HEK293T (cell line): ENCODE results near the gene ITSN1.

ENCODE experiments used
- CTCF ChIA-PET: fragments of 350-600 bp; formaldehyde crosslinking; extraction: SDS; loops from one replicate; lab custom pipeline; 2021; ENCODE audit warnings: antibody characterized with exemption, inconsistent platforms; lab: Yijun Ruan, JAX
- POLR2A ChIA-PET: fragments of 350-600 bp; formaldehyde crosslinking; extraction: SDS; loops from one replicate; lab custom pipeline; 2020; ENCODE audit warnings: antibody characterized with exemption, inconsistent platforms; lab: Yijun Ruan, JAX
- DNase-seq: peaks from one replicate; pipeline ENCODE4 v3.0.0; 2012; ENCODE audit warnings: mixed read lengths; ENCODE audit errors: extremely low spot score
- ARNT ChIP-seq: fragments of 450-650 bp; IDR thresholded peaks from 2 replicates; pipeline ENCODE4 v1.6.1; 2017; ENCODE audit warnings: mild to moderate bottlenecking
- BHLHE40 ChIP-seq: fragments of 450-650 bp; IDR thresholded peaks from 2 replicates; pipeline ENCODE4 v1.6.1; 2016; ENCODE audit warnings: mild to moderate bottlenecking, moderate library complexity, borderline replicate concordance
- CTBP1 ChIP-seq: fragments of 450-650 bp; IDR thresholded peaks from 2 replicates; pipeline ENCODE4 v1.6.1; 2016; ENCODE audit warnings: borderline replicate concordance
- ELF4 ChIP-seq: fragments of 450-650 bp; IDR thresholded peaks from 2 replicates; pipeline ENCODE4 v1.6.1; 2017; ENCODE audit warnings: antibody characterized with exemption
- FOXA1 ChIP-seq: fragments of 450-650 bp; IDR thresholded peaks from 2 replicates; pipeline ENCODE4 v1.6.1; 2016; ENCODE audit warnings: mild to moderate bottlenecking
- FOXK2 ChIP-seq: fragments of 450-650 bp; IDR thresholded peaks from 2 replicates; pipeline ENCODE4 v1.6.1; 2016; ENCODE audit warnings: mild to moderate bottlenecking
- FOXM1 ChIP-seq: fragments of 450-650 bp; IDR thresholded peaks from 2 replicates; pipeline ENCODE4 v1.6.1; 2017; ENCODE audit warnings: mild to moderate bottlenecking, borderline replicate concordance
- HDGF ChIP-seq: fragments of 450-650 bp; IDR thresholded peaks from 2 replicates; pipeline ENCODE4 v1.6.1; 2017; ENCODE audit warnings: antibody characterized with exemption, borderline replicate concordance
- L3MBTL2 ChIP-seq: fragments of 450-650 bp; conservative IDR thresholded peaks from 2 replicates; pipeline ENCODE4 v1.6.1; 2016; ENCODE audit warnings: mild to moderate bottlenecking
- LEF1 ChIP-seq: fragments of 450-650 bp; IDR thresholded peaks from 2 replicates; pipeline ENCODE4 v1.6.1; 2017; ENCODE audit warnings: mild to moderate bottlenecking, borderline replicate concordance
- NFRKB ChIP-seq: fragments of 450-650 bp; IDR thresholded peaks from 2 replicates; pipeline ENCODE4 v1.6.1; 2016; ENCODE audit warnings: mild to moderate bottlenecking, moderate library complexity
- PKNOX1 ChIP-seq: fragments of 450-650 bp; IDR thresholded peaks from 2 replicates; pipeline ENCODE4 v1.6.1; 2016
- SP1 ChIP-seq: fragments of 450-650 bp; IDR thresholded peaks from 2 replicates; pipeline ENCODE4 v1.6.1; 2017
- SUZ12 ChIP-seq: fragments of 450-650 bp; IDR thresholded peaks from 2 replicates; pipeline ENCODE4 v1.6.1; 2016; ENCODE audit warnings: mild to moderate bottlenecking
- TARDBP ChIP-seq: fragments of 450-650 bp; IDR thresholded peaks from 2 replicates; pipeline ENCODE4 v1.6.1; 2016
- ZNF384 ChIP-seq: fragments of 450-650 bp; IDR thresholded peaks from 2 replicates; pipeline ENCODE4 v1.6.1; 2016

Gene ITSN1

GRCh38 chr21:33655588-33656221 lies 13.4 kb downstream of the ITSN1 start:
- TF ChIP-seq ZNF384 = peak; percentile 70; the same call in 1 of the 2 replicates
- TF ChIP-seq PKNOX1 = no peak
- CTCF ChIA-PET = interaction anchor here (0.6 to 0.7 kb wide), 3 partner anchors 50 to 1087 kb away, joined by 3 to 4 read pairs (median 3); no protein-coding TSS in a partner anchor
- POLR2A ChIA-PET = no interaction called here

GRCh38 chr21:33657124-33657820 lies 15.0 kb downstream of the ITSN1 start:
- no peak for DNase-seq
- CTCF ChIA-PET = no interaction called here
- TF ChIP-seq FOXK2 (no peak), LEF1 (no peak), L3MBTL2 (no peak), TARDBP (no peak), PKNOX1 (no peak), ELF4 (no peak), ZNF384 (no peak), NFRKB (no peak), FOXA1 (no peak), SP1 (no peak), SUZ12 (no peak)
- POLR2A ChIA-PET = no interaction called here

More at GRCh38 chr21:33655588-33656221, 13.4 kb downstream of the ITSN1 start:
- DNase-seq = peak; percentile 20

- TF ChIP-seq BHLHE40 (no peak), LEF1 (no peak), FOXA1 (no peak), NFRKB (no peak), SUZ12 (no peak), CTBP1 (no peak), HDGF (no peak), FOXM1 (no peak), TARDBP (no peak), FOXK2 (no peak), PKNOX1 (no peak), ZNF384 (no peak), L3MBTL2 (no peak), ELF4 (no peak), ARNT (no peak), SP1 (no peak)
- POLR2A ChIA-PET = no interaction called here
- CTCF ChIA-PET = interaction anchor here (0.6 kb wide), 1 partner anchor 12 kb away, joined by 3 read pairs; no protein-coding TSS in a partner anchor
- no peak for DNase-seq
Observed at GRCh38 chr21:33658919-33659567, 16.7 kb downstream of the ITSN1 start.

GRCh38 chr21:33659568-33659949 lies 17.3 kb downstream of the ITSN1 start:
- POLR2A ChIA-PET = no interaction called here

More at GRCh38 chr21:33659568-33659949, 17.3 kb downstream of the ITSN1 start:
- TF ChIP-seq FOXM1 = no peak
- no peak for TF ChIP-seq LEF1
- no peak for TF ChIP-seq BHLHE40
- TF ChIP-seq L3MBTL2 = no peak
- TF ChIP-seq FOXK2 = no peak
- no peak for TF ChIP-seq FOXA1
- no peak for TF ChIP-seq ZNF384
- TF ChIP-seq TARDBP = no peak
- TF ChIP-seq SUZ12 = no peak
- no peak for TF ChIP-seq ARNT
- TF ChIP-seq HDGF = no peak
- no peak for TF ChIP-seq NFRKB
- TF ChIP-seq SP1 = no peak
- no peak for TF ChIP-seq CTBP1
- TF ChIP-seq PKNOX1 = no peak
- no peak for TF ChIP-seq ELF4
- CTCF ChIA-PET = interaction anchor here (0.6 kb wide), 1 partner anchor 13 kb away, joined by 3 read pairs; no protein-coding TSS in a partner anchor
- DNase-seq = no peak
